C1 segment of cervical spinal cord (tissue), 14 donors: ENCODE data around the gene CMTM2.
"Not testable (repeated sequence)": the region's sequence is repeated elsewhere in the genome, so short reads cannot be mapped to it uniquely, and the experiment has no call there.

Experiments used
- DNase-seq, 14 donors: peaks; one replicate each; lab custom pipeline; 2025; lab: John Stamatoyannopoulos, UW

The CMTM2 gene

GRCh38 chr16:66552286-66553177, 26.7 kb upstream of the CMTM2 start, which contains the start of gene CKLF:
CKLF (plus strand) TSS chr16:66552576; CDS start chr16:66552716, 140 bp downstream.
- DNase-seq, result peak; percentile 45 to 93 (median 86)

GRCh38 chr16:66553223-66553622, 26.0 kb upstream of the CMTM2 start:
- no peak for DNase-seq

- DNase-seq, result no peak
Measured at GRCh38 chr16:66554021-66554420, 25.2 kb upstream of the CMTM2 start.

GRCh38 chr16:66554495-66554894, 24.8 kb upstream of the CMTM2 start:
- DNase-seq, result no peak

- DNase-seq, result no peak
Measured at GRCh38 chr16:66560107-66560506, 19.2 kb upstream of the CMTM2 start.

GRCh38 chr16:66561381-66562080, 17.7 kb upstream of the CMTM2 start:
- DNase-seq, result no peak

GRCh38 chr16:66562409-66562808, 16.9 kb upstream of the CMTM2 start:
- no peak for DNase-seq

- DNase-seq, result no peak
Measured at GRCh38 chr16:66562986-66563385, 16.3 kb upstream of the CMTM2 start.

- no peak for DNase-seq
Measured at GRCh38 chr16:66563574-66564334, 15.5 kb upstream of the CMTM2 start.

- no peak for DNase-seq
Measured at GRCh38 chr16:66566051-66566901, 13.0 kb upstream of the CMTM2 start, which contains the start of gene CMTM1. CMTM1 (plus strand) TSS chr16:66566439; CDS start chr16:66566514, 75 bp downstream.

- not testable (repeated sequence) for DNase-seq
Measured at GRCh38 chr16:66567270-66567669, 12.0 kb upstream of the CMTM2 start.

GRCh38 chr16:66568355-66568754, 10.9 kb upstream of the CMTM2 start:
- DNase-seq, result no peak

- DNase-seq, result no peak
Measured at GRCh38 chr16:66569131-66569530, 10.1 kb upstream of the CMTM2 start.

- no peak for DNase-seq
Measured at GRCh38 chr16:66569827-66570405, 9.3 kb upstream of the CMTM2 start.

GRCh38 chr16:66572356-66572755, 6.9 kb upstream of the CMTM2 start:
- DNase-seq, result no peak

GRCh38 chr16:66574081-66574480, 5.2 kb upstream of the CMTM2 start:
- no peak for DNase-seq

GRCh38 chr16:66574531-66574930, 4.7 kb upstream of the CMTM2 start:
- DNase-seq, result no peak

GRCh38 chr16:66575060-66575459, 4.2 kb upstream of the CMTM2 start:
- no peak for DNase-seq

- no peak for DNase-seq
Measured at GRCh38 chr16:66576296-66576695, 3.0 kb upstream of the CMTM2 start.

GRCh38 chr16:66580605-66581209, 1.4 kb downstream of the CMTM2 start:
- DNase-seq, result no peak
